H1 (cell line): Measurements from ENCODE around the gene P4HB.

Source experiments
- ASH2L ChIP-seq: fragments of 200-600, 300-600 bp; sonication (generic); IDR thresholded peaks from one replicate; pipeline ENCODE4 v1.7.1; 2017; ENCODE audit warnings: low read length
- GABPA ChIP-seq: IDR thresholded peaks from 2 replicates; pipeline ENCODE4 v1.6.1; 2011; ENCODE audit warnings: mild to moderate bottlenecking, low read length, moderate library complexity, borderline replicate concordance; ENCODE audit not compliant: insufficient read depth
- POLR2A ChIP-seq, 2 experiments: IDR thresholded peaks; 1 replicate in 1 of 2; 2 replicates in 1 of 2; pipeline ENCODE4 v1.6.1; 2011; ENCODE audit warnings: low read depth in 2 of 2, low read length in 2 of 2, mild to moderate bottlenecking in 2 of 2; ENCODE audit errors: control extremely low read depth in 1 of 2
- SUZ12 ChIP-seq: fragments of 200-600 bp; sonication (generic); IDR thresholded peaks from 2 replicates; pipeline ENCODE4 v1.6.1; 2012; ENCODE audit warnings: mild to moderate bottlenecking, inconsistent platforms, low read length, moderate library complexity, mixed read lengths
- TF ChIP-seq, protein P1 (sequence below), 3 experiments: IDR thresholded peaks; 1 replicate in 2 of 3; 2 replicates in 1 of 3; pipeline versions ENCODE4 v1.5.1 to v1.6.1; 2011; ENCODE audit warnings: low read length in 3 of 3, mild to moderate bottlenecking in 3 of 3, inconsistent platforms in 2 of 3, low read depth in 1 of 3, moderate library complexity in 1 of 3; ENCODE audit not compliant: insufficient read depth in 1 of 3; ENCODE audit errors: control extremely low read depth in 1 of 3

GRCh38 chr17:81821147-81821546 is 39.2 kb downstream of the P4HB start:
- no peak for TF ChIP-seq SUZ12
- TF ChIP-seq, protein P1, sequence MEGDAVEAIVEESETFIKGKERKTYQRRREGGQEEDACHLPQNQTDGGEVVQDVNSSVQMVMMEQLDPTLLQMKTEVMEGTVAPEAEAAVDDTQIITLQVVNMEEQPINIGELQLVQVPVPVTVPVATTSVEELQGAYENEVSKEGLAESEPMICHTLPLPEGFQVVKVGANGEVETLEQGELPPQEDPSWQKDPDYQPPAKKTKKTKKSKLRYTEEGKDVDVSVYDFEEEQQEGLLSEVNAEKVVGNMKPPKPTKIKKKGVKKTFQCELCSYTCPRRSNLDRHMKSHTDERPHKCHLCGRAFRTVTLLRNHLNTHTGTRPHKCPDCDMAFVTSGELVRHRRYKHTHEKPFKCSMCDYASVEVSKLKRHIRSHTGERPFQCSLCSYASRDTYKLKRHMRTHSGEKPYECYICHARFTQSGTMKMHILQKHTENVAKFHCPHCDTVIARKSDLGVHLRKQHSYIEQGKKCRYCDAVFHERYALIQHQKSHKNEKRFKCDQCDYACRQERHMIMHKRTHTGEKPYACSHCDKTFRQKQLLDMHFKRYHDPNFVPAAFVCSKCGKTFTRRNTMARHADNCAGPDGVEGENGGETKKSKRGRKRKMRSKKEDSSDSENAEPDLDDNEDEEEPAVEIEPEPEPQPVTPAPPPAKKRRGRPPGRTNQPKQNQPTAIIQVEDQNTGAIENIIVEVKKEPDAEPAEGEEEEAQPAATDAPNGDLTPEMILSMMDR (IDR thresholded peaks at IDR 0.05; ENCODE audit: control extremely low read depth in 1 of 3, insufficient read depth in 1 of 3, low read depth in 1 of 3, low read length in 3 of 3) = no peak
- no peak for TF ChIP-seq GABPA
- no peak for TF ChIP-seq ASH2L
- TF ChIP-seq POLR2A (IDR thresholded peaks at IDR 0.05; ENCODE audit: control extremely low read depth in 1 of 2, low read depth in 2 of 2, low read length in 2 of 2) = no peak
